GM23248 (cell line): ENCODE measurements around the gene FOLR1.
"Not testable (repeated sequence)": the region's sequence is repeated elsewhere in the genome, so short reads cannot be mapped to it uniquely, and the experiment has no call there.

Experiments
- EZH2 ChIP-seq: fragments of 200-600 bp; sonication (generic); IDR thresholded peaks from 2 replicates; pipeline ENCODE4 v1.6.1; 2018; ENCODE audit warnings: antibody characterized with exemption, mild to moderate bottlenecking; ENCODE audit not compliant: insufficient read depth, poor library complexity, severe bottlenecking
- EZH2phosphoT487 ChIP-seq: fragments of 200-600 bp; sonication (generic); IDR thresholded peaks from 2 replicates; pipeline ENCODE4 v1.6.1; 2018; ENCODE audit warnings: antibody characterized with exemption, moderate library complexity, mild to moderate bottlenecking, low read depth; ENCODE audit not compliant: insufficient read depth

GRCh38 chr11:72169046-72169555, 22.8 kb upstream of the FOLR1 start:
- TF ChIP-seq EZH2, EZH2phosphoT487: not testable (repeated sequence)
